Measurements from ENCODE around the gene ADAR. TPM values are rescaled to one million over a fixed set of nuclear protein-coding genes. Genes with fewer than 3 reads are reported as not detected.
A peak's percentile ranks its signal among the peaks of the same experiment; 100 is the strongest.

ADAR gene
- total RNA-seq, 1 experiment from 2014 or later = 221 TPM

DNA sequence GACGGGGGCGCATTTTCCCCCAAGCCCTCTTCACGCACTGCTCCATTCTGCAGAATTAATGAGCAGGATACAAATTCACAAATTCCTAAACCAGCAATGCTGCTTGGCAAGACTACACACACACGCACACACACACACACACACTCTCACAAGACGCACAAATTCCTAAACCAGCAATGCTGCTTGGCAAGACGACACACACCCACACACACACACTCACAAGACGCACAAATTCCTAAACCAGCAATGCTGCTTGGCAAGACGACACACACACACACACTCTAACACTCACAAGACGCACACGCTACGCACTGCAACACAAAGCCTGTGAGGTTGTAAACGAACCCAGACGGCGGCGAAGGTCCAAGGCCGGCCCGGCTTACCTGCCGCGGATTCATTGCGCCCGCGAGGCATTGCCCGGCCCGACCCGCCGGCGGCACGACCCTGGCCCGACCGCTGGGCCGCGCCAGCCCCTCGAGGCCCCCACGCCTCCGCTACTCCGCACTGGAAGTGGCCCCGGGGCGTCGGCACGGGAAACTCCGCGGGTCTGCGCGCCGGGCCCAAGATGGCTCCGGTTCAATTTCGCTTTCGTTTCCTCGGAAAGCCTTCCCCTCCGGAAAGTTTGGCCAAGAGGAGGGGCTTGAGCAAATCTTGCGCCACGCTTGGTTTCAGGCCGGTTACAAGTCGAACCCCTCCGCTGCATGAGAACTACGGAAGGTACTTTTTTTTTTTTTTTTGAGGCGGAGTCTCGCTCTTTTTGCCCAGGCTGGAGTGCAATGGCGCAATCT lies at the start of gene ADAR (continued):
- TF ChIP-seq PRDM15 (CRISPR knock-in tag; IDR thresholded peaks at IDR 0.05) = no peak
- no peak for TF ChIP-seq GRHL2 (CRISPR knock-in tag; IDR thresholded peaks at IDR 0.05; ENCODE audit: insufficient replicate concordance, severe bottlenecking)
- TF ChIP-seq FOXP1 (CRISPR knock-in tag; IDR thresholded peaks at IDR 0.05; ENCODE audit: borderline replicate concordance) = peak; percentile 73; the same call in 1 of the 2 replicates
- TF ChIP-seq, protein P1, sequence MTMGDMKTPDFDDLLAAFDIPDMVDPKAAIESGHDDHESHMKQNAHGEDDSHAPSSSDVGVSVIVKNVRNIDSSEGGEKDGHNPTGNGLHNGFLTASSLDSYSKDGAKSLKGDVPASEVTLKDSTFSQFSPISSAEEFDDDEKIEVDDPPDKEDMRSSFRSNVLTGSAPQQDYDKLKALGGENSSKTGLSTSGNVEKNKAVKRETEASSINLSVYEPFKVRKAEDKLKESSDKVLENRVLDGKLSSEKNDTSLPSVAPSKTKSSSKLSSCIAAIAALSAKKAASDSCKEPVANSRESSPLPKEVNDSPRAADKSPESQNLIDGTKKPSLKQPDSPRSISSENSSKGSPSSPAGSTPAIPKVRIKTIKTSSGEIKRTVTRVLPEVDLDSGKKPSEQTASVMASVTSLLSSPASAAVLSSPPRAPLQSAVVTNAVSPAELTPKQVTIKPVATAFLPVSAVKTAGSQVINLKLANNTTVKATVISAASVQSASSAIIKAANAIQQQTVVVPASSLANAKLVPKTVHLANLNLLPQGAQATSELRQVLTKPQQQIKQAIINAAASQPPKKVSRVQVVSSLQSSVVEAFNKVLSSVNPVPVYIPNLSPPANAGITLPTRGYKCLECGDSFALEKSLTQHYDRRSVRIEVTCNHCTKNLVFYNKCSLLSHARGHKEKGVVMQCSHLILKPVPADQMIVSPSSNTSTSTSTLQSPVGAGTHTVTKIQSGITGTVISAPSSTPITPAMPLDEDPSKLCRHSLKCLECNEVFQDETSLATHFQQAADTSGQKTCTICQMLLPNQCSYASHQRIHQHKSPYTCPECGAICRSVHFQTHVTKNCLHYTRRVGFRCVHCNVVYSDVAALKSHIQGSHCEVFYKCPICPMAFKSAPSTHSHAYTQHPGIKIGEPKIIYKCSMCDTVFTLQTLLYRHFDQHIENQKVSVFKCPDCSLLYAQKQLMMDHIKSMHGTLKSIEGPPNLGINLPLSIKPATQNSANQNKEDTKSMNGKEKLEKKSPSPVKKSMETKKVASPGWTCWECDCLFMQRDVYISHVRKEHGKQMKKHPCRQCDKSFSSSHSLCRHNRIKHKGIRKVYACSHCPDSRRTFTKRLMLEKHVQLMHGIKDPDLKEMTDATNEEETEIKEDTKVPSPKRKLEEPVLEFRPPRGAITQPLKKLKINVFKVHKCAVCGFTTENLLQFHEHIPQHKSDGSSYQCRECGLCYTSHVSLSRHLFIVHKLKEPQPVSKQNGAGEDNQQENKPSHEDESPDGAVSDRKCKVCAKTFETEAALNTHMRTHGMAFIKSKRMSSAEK (CRISPR knock-in tag; IDR thresholded peaks at IDR 0.05; ENCODE audit: borderline replicate concordance) = no peak
- TF ChIP-seq KAT7 (CRISPR knock-in tag; IDR thresholded peaks at IDR 0.05; ENCODE audit: borderline replicate concordance) = 0 out of 2 replicates have a peak, but pooled peaks have one; percentile 42
- no peak for TF ChIP-seq NR3C1 (CRISPR knock-in tag; conservative IDR thresholded peaks at IDR 0.05; ENCODE audit: low read depth)
- TF ChIP-seq ATF3 (CRISPR knock-in tag; conservative IDR thresholded peaks at IDR 0.05) = no peak
- no peak for TF ChIP-seq ZNF138 (CRISPR knock-in tag; conservative IDR thresholded peaks at IDR 0.05)
- TF ChIP-seq, protein P2, sequence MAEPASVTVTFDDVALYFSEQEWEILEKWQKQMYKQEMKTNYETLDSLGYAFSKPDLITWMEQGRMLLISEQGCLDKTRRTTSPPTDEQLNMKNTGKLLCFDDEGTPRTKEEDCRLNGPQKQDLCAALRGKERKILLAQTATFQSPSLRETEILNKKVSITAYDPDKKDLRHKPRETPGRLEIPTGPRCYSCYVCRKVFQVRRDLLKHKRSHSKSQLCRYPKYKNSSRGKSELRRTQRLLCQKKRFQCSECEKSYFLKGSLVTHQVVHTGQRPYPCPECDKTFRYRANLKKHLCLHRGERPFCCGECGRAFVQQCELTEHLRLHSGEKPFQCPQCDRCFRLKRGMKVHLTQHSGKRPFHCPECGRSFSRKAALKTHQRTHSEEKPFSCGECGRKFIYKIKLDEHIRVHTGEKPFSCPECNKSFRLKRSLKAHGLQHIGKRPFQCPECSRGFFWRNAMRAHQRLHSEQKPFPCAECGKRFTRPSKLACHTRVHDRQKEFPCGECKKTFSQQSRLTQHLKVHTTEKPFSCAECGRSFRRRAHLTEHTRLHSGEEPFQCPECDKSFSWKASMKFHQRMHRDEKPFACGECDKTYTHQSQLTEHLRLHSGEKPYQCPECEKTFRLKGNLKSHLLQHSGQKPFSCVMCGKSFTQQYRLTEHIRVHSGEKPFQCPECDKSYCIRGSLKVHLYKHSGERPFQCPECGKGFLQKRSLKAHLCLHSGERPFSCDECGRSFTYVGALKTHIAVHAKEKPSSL (CRISPR knock-in tag; conservative IDR thresholded peaks at IDR 0.05) = no peak
- TF ChIP-seq FOXJ3 (CRISPR knock-in tag; IDR thresholded peaks at IDR 0.05; ENCODE audit: borderline replicate concordance) = no peak
- peak; percentile 56 for TF ChIP-seq GABPB1 (CRISPR knock-in tag; IDR thresholded peaks at IDR 0.05)
- TF ChIP-seq, protein P3, sequence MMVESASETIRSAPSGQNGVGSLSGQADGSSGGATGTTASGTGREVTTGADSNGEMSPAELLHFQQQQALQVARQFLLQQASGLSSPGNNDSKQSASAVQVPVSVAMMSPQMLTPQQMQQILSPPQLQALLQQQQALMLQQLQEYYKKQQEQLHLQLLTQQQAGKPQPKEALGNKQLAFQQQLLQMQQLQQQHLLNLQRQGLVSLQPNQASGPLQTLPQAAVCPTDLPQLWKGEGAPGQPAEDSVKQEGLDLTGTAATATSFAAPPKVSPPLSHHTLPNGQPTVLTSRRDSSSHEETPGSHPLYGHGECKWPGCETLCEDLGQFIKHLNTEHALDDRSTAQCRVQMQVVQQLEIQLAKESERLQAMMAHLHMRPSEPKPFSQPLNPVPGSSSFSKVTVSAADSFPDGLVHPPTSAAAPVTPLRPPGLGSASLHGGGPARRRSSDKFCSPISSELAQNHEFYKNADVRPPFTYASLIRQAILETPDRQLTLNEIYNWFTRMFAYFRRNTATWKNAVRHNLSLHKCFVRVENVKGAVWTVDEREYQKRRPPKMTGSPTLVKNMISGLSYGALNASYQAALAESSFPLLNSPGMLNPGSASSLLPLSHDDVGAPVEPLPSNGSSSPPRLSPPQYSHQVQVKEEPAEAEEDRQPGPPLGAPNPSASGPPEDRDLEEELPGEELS (CRISPR knock-in tag; IDR thresholded peaks at IDR 0.05) = no peak
- TF ChIP-seq ZNF317 (CRISPR knock-in tag; IDR thresholded peaks at IDR 0.05; ENCODE audit: borderline replicate concordance, low read depth) = no peak
- TF ChIP-seq, protein P4, sequence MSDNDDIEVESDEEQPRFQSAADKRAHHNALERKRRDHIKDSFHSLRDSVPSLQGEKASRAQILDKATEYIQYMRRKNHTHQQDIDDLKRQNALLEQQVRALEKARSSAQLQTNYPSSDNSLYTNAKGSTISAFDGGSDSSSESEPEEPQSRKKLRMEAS (CRISPR knock-in tag; IDR thresholded peaks at IDR 0.05) = no peak; the same call in 1 of the 2 replicates
- TF ChIP-seq TEAD4 (CRISPR knock-in tag; IDR thresholded peaks at IDR 0.05) = no peak
- no peak for TF ChIP-seq GTF2I (CRISPR knock-in tag; conservative IDR thresholded peaks at IDR 0.05)
- TF ChIP-seq, protein P5, sequence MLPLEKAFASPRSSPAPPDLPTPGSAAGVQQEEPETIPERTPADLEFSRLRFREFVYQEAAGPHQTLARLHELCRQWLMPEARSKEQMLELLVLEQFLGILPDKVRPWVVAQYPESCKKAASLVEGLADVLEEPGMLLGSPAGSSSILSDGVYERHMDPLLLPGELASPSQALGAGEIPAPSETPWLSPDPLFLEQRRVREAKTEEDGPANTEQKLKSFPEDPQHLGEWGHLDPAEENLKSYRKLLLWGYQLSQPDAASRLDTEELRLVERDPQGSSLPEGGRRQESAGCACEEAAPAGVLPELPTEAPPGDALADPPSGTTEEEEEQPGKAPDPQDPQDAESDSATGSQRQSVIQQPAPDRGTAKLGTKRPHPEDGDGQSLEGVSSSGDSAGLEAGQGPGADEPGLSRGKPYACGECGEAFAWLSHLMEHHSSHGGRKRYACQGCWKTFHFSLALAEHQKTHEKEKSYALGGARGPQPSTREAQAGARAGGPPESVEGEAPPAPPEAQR (CRISPR knock-in tag; IDR thresholded peaks at IDR 0.05) = no peak
- TF ChIP-seq, protein P6, sequence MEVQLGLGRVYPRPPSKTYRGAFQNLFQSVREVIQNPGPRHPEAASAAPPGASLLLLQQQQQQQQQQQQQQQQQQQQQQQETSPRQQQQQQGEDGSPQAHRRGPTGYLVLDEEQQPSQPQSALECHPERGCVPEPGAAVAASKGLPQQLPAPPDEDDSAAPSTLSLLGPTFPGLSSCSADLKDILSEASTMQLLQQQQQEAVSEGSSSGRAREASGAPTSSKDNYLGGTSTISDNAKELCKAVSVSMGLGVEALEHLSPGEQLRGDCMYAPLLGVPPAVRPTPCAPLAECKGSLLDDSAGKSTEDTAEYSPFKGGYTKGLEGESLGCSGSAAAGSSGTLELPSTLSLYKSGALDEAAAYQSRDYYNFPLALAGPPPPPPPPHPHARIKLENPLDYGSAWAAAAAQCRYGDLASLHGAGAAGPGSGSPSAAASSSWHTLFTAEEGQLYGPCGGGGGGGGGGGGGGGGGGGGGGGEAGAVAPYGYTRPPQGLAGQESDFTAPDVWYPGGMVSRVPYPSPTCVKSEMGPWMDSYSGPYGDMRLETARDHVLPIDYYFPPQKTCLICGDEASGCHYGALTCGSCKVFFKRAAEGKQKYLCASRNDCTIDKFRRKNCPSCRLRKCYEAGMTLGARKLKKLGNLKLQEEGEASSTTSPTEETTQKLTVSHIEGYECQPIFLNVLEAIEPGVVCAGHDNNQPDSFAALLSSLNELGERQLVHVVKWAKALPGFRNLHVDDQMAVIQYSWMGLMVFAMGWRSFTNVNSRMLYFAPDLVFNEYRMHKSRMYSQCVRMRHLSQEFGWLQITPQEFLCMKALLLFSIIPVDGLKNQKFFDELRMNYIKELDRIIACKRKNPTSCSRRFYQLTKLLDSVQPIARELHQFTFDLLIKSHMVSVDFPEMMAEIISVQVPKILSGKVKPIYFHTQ (CRISPR knock-in tag; IDR thresholded peaks at IDR 0.05) = no peak

Data from WTC11 (cell line).